Measurements from ENCODE around the gene PRICKLE1. TPM values are rescaled to one million over a fixed set of nuclear protein-coding genes. Genes with fewer than 3 reads are reported as not detected.

Gene PRICKLE1
- total and polyA plus RNA-seq, 9 of the 15 experiments (the other 6 are each of a cell fraction or from before 2014, with no cell fraction given): 0.22 to 0.85 (median 0.31) TPM

GRCh38 chr12:42483521-42483790 is 106.1 kb downstream of the PRICKLE1 start (continued):
- TF ChIP-seq, protein P1, sequence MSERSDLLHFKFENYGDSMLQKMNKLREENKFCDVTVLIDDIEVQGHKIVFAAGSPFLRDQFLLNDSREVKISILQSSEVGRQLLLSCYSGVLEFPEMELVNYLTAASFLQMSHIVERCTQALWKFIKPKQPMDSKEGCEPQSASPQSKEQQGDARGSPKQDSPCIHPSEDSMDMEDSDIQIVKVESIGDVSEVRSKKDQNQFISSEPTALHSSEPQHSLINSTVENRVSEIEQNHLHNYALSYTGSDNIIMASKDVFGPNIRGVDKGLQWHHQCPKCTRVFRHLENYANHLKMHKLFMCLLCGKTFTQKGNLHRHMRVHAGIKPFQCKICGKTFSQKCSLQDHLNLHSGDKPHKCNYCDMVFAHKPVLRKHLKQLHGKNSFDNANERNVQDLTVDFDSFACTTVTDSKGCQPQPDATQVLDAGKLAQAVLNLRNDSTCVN (CRISPR knock-in tag; IDR thresholded peaks at IDR 0.05): no peak
- TF ChIP-seq ZC3H4 (CRISPR knock-in tag; IDR thresholded peaks at IDR 0.05; ENCODE audit: borderline replicate concordance): 0 out of 2 replicates have a peak, but pooled peaks have one; percentile 4
- no peak for TF ChIP-seq ELF4 (CRISPR knock-in tag; IDR thresholded peaks at IDR 0.05)
- no peak for TF ChIP-seq ZNF121 (CRISPR knock-in tag; conservative IDR thresholded peaks at IDR 0.05)
- no peak for TF ChIP-seq MYBL2 (IDR thresholded peaks at IDR 0.05; ENCODE audit: low read depth)
- no peak for TF ChIP-seq MYBL2 (CRISPR knock-in tag; IDR thresholded peaks at IDR 0.05; ENCODE audit: borderline replicate concordance)
- no peak for TF ChIP-seq ZNF79 (CRISPR knock-in tag; IDR thresholded peaks at IDR 0.05; ENCODE audit: low read depth)
- TF ChIP-seq POU5F1 (IDR thresholded peaks at IDR 0.05; ENCODE audit: borderline replicate concordance, low read depth, low read length, partially characterized antibody): no peak
- TF ChIP-seq TCF3 (CRISPR knock-in tag; IDR thresholded peaks at IDR 0.05): no peak
- TF ChIP-seq, protein P2, sequence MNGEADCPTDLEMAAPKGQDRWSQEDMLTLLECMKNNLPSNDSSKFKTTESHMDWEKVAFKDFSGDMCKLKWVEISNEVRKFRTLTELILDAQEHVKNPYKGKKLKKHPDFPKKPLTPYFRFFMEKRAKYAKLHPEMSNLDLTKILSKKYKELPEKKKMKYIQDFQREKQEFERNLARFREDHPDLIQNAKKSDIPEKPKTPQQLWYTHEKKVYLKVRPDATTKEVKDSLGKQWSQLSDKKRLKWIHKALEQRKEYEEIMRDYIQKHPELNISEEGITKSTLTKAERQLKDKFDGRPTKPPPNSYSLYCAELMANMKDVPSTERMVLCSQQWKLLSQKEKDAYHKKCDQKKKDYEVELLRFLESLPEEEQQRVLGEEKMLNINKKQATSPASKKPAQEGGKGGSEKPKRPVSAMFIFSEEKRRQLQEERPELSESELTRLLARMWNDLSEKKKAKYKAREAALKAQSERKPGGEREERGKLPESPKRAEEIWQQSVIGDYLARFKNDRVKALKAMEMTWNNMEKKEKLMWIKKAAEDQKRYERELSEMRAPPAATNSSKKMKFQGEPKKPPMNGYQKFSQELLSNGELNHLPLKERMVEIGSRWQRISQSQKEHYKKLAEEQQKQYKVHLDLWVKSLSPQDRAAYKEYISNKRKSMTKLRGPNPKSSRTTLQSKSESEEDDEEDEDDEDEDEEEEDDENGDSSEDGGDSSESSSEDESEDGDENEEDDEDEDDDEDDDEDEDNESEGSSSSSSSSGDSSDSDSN (IDR thresholded peaks at IDR 0.05; ENCODE audit: borderline replicate concordance in 1 of 2, low read depth in 2 of 2, low read length in 2 of 2): peak in 1 of 2 experiments; percentile 4; a peak in 1 of 4 replicates
- peak; percentile 55 for TF ChIP-seq CREM (IDR thresholded peaks at IDR 0.05; ENCODE audit: low read depth)
- no peak for TF ChIP-seq SRSF3 (IDR thresholded peaks at IDR 0.05; ENCODE audit: insufficient read depth, low read length)
- TF ChIP-seq RBBP5 (IDR thresholded peaks at IDR 0.05; ENCODE audit: borderline replicate concordance, insufficient read depth, low read length, poor library complexity, severe bottlenecking): peak; percentile 16
- no peak for TF ChIP-seq THAP7 (CRISPR knock-in tag; IDR thresholded peaks at IDR 0.05)
- TF ChIP-seq CREB1 (IDR thresholded peaks at IDR 0.05): 0 out of 2 replicates have a peak, but pooled peaks have one; percentile 37
- no peak for TF ChIP-seq CREB1 (CRISPR knock-in tag; IDR thresholded peaks at IDR 0.05)
- TF ChIP-seq ZKSCAN1 (IDR thresholded peaks at IDR 0.05; ENCODE audit: low read depth, low read length): no peak
- no peak for TF ChIP-seq ZNF24 (IDR thresholded peaks at IDR 0.05)
- no peak for TF ChIP-seq ZNF184 (CRISPR knock-in tag; IDR thresholded peaks at IDR 0.05)
- TF ChIP-seq NR4A1 (CRISPR knock-in tag; IDR thresholded peaks at IDR 0.05): no peak
- no peak for TF ChIP-seq NR4A1 (tag; IDR thresholded peaks at IDR 0.05)
- no peak for TF ChIP-seq ZNF431 (CRISPR knock-in tag; IDR thresholded peaks at IDR 0.05)
- no peak for TF ChIP-seq SIN3A (IDR thresholded peaks at IDR 0.05; ENCODE audit: borderline replicate concordance in 2 of 2, control insufficient read depth in 1 of 2, low read depth in 2 of 2, low read length in 2 of 2)
